Measurements from ENCODE around the gene PLXNB2.

DNA sequence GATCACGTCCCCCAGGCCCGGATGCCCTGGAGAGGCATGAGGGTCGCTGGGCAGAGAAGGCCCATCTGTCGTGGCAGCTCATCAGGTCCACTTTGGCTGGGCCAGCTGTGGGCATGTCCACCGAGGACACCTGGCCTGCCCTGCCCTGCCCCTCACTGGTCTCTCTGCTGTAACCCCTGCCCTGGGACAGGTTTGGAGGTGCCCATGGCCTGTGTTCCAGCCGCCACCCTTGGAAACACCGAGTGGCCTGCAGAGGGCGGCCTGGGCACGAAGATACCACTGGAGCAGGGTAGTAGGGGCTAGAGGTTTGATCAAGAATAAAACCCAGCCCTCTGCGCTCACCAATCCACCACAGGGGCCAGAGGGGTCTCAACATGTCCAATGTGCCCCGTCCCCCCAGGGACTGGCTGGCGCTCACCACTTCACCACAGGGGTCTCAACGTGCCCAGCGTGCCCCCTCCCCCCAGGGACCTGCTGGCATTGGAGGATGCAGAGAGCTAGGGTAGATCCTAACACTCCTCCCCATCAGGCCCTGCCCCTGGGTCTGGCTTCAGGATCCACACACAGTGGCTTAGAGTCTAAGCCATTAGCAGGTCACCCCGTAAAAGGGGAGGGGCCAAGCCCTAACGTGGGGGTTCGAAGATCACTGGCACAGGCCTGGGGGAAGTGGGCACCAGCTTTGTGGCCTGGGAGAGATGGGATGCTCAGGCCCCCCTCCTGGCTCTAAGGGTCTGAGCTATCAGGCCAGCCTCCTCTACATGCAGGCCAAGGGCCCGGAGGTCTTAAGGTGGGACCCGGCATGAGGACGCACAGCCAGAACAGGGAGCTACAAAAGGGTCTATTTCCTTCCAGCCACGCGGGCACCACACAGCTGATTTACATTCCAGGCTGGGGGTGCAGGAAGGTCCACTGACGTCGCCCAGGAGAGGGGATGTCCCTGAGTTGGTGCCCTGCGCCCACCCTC is 55.1 kb downstream of the PLXNB2 start:
- TF ChIP-seq POLR2A (IDR thresholded peaks at IDR 0.05), result no peak
- TF ChIP-seq, protein P1, sequence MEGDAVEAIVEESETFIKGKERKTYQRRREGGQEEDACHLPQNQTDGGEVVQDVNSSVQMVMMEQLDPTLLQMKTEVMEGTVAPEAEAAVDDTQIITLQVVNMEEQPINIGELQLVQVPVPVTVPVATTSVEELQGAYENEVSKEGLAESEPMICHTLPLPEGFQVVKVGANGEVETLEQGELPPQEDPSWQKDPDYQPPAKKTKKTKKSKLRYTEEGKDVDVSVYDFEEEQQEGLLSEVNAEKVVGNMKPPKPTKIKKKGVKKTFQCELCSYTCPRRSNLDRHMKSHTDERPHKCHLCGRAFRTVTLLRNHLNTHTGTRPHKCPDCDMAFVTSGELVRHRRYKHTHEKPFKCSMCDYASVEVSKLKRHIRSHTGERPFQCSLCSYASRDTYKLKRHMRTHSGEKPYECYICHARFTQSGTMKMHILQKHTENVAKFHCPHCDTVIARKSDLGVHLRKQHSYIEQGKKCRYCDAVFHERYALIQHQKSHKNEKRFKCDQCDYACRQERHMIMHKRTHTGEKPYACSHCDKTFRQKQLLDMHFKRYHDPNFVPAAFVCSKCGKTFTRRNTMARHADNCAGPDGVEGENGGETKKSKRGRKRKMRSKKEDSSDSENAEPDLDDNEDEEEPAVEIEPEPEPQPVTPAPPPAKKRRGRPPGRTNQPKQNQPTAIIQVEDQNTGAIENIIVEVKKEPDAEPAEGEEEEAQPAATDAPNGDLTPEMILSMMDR (IDR thresholded peaks at IDR 0.05), result no peak

Measured in lower leg skin (tissue), 3 donors.